NCI-H524 treated with DMSO at 0.1 percent for 48 hours (cell line): ENCODE data around the gene COL8A2.
A peak's percentile ranks its signal among the peaks of the same experiment; 100 is the strongest.

ENCODE experiments used
- DNase-seq: peaks from one replicate; lab custom pipeline; 2025; lab: John Stamatoyannopoulos, UW

The COL8A2 gene

GRCh38 chr1:36088577-36089392 is 36.2 kb downstream of the COL8A2 start, which contains the start of gene ADPRS:
ADPRS (plus strand) TSS chr1:36088892; CDS start chr1:36088905, 13 bp downstream.
- peak; percentile 21 for DNase-seq

GRCh38 chr1:36088265-36088576 is 36.8 kb downstream of the COL8A2 start:
- no peak for DNase-seq

GRCh38 chr1:36087233-36088123 is 37.5 kb downstream of the COL8A2 start:
- DNase-seq = no peak

- DNase-seq = no peak
These were observed 38.3 kb downstream of the COL8A2 start for GRCh38 chr1:36086529-36087232.

GRCh38 chr1:36085686-36086526 is 39.1 kb downstream of the COL8A2 start:
- no peak for DNase-seq

- no peak for DNase-seq
These were observed 39.9 kb downstream of the COL8A2 start for GRCh38 chr1:36085126-36085525.

- DNase-seq = no peak
These were observed 40.4 kb downstream of the COL8A2 start for GRCh38 chr1:36084497-36085115.

GRCh38 chr1:36083635-36084496 is 41.2 kb downstream of the COL8A2 start, which contains the start of gene TEKT2:
TEKT2 (plus strand) TSS chr1:36084094; CDS start chr1:36084922, 828 bp downstream.
- no peak for DNase-seq

GRCh38 chr1:36083219-36083618 is 41.8 kb downstream of the COL8A2 start:
- no peak for DNase-seq

- DNase-seq = no peak
These were observed 43.0 kb downstream of the COL8A2 start for GRCh38 chr1:36081926-36082485.

- DNase-seq = no peak
These were observed 44.2 kb downstream of the COL8A2 start for GRCh38 chr1:36080801-36081200.

- no peak for DNase-seq
These were observed 44.8 kb downstream of the COL8A2 start for GRCh38 chr1:36080236-36080635.

GRCh38 chr1:36076979-36077573 is 47.9 kb downstream of the COL8A2 start:
- DNase-seq = no peak

GRCh38 chr1:36070349-36070748 is 54.7 kb downstream of the COL8A2 start:
- DNase-seq = no peak

GRCh38 chr1:36068866-36069265 is 56.2 kb downstream of the COL8A2 start:
- DNase-seq = no peak

GRCh38 chr1:36067871-36068270 is 57.2 kb downstream of the COL8A2 start:
- DNase-seq = no peak

GRCh38 chr1:36062315-36062714 is 62.7 kb downstream of the COL8A2 start:
- no peak for DNase-seq

- no peak for DNase-seq
These were observed 69.3 kb downstream of the COL8A2 start for GRCh38 chr1:36055706-36056105.

- DNase-seq = no peak
These were observed 71.0 kb downstream of the COL8A2 start for GRCh38 chr1:36053978-36054377.
